Pancreas (tissue), 10 donors: ENCODE data around the gene LRMDA. TPM values are rescaled to one million over a fixed set of nuclear protein-coding genes. Genes with fewer than 3 reads are reported as not detected.

Source experiments
- ATAC-seq, 4 donors: fragments of 200-7000 bp; cut with Tn5 transposase; one replicate each; pipeline versions ENCODE4 v1.8.0 to v1.9.1; 2020; ENCODE audit warnings: mild to moderate bottlenecking in 4 of 4, moderate library complexity in 4 of 4
- DNase-seq, 6 donors: peaks; one replicate each; pipeline ENCODE4 v3.0.0-alpha.2; 2020
- FAIRE-seq: peaks from 2 replicates; lab custom pipeline; 2012; peaks lifted over from hg19 to GRCh38; lab: Jason Lieb, UNC
- H3K27ac ChIP-seq, 4 donors: fragments of 200-600 bp; sonication (generic); 1 replicate in 3 of 4; 2 replicates in 1 of 4; pipeline versions ENCODE4 v1.5.0 to v1.8.0; 2020
- H3K27me3 ChIP-seq, 4 donors: fragments of 200-600 bp; one replicate each; pipeline ENCODE4 v1.8.0; 2021
- H3K36me3 ChIP-seq, 3 donors: fragments of 200-600 bp; sonication (generic) in 1 of 3; one replicate each; pipeline versions ENCODE4 v1.5.0 to v1.8.0; 2020 to 2021
- H3K4me1 ChIP-seq, 3 donors: fragments of 200-600 bp; one replicate each; pipeline ENCODE4 v1.8.0; 2021
- H3K4me3 ChIP-seq, 4 donors: fragments of 200-600 bp; sonication (generic) in 2 of 4; one replicate each; pipeline versions ENCODE4 v1.5.0 to v1.8.0; 2020 to 2021
- H3K9me3 ChIP-seq, 4 donors: fragments of 200-600 bp; one replicate each; pipeline ENCODE4 v1.8.0; 2021
- WGBS, 2 donors: extraction: QIAGEN DNeasy Blood & Tissue Kit; methylation state at CpG; one replicate each; pipeline ENCODE4 v1.1.7; 2013; 5-methylcytosine and 5-hydroxymethylcytosine counted together
- intact Hi-C, 3 donors: fragments of 100-400 bp; cut with DNase I; formaldehyde crosslinking; loops; one replicate each; pipeline versions ENCODE4 v1.11.1 to v1.14.2; 2022
- polyA plus RNA-seq, 2 donors: library from polyadenylated mRNA; stranded (reverse); fragments of 200-250 nt; gene quantifications; one replicate each; pipeline ENCODE4 v1.2.3, GENCODE V29; 2013
- total RNA-seq, 6 donors: library from RNA; stranded (reverse); fragmentation: NEBNext Ultra II Directional in 4 of 6; extraction: Animal tissue kit (Norgen Biotek cat#: 25700) in 4 of 6; gene quantifications; one replicate each; pipeline versions ENCODE4 v1.2.1 to v1.2.4, GENCODE V29; 2021 to 2023
- TF ChIP-seq, protein P1 (sequence below), 4 donors: fragments of 200-600 bp; sonication (generic) in 3 of 4; IDR thresholded peaks; one replicate each; pipeline versions ENCODE4 v1.5.0 to v1.8.0; 2021; ENCODE audit warnings: antibody characterized with exemption in 4 of 4
- donor health status: healthy with polysubstance abuse.
- donor health status: DM: no; HTN: no; CAD: no; lungs with moderate emphysema.
- donor health status: DM: no; HTN: no; CAD: no.
- donor health status: control.
- donor health status: control.
- donor health status: Bipolar disorder and iron deficiency.
- donor health status: DM: yes; HTN: yes; CAD: no.
- donor health status: DM: no; HTN: no; CAD: no.
- donor health status: DM: no; HTN: no; CAD: no.
- donor health status: DM: yes; HTN: yes; CAD: no.

Gene LRMDA
- total and polyA plus RNA-seq, 8 donors: 4.6 to 21.2 (median 13.4) TPM

DNA sequence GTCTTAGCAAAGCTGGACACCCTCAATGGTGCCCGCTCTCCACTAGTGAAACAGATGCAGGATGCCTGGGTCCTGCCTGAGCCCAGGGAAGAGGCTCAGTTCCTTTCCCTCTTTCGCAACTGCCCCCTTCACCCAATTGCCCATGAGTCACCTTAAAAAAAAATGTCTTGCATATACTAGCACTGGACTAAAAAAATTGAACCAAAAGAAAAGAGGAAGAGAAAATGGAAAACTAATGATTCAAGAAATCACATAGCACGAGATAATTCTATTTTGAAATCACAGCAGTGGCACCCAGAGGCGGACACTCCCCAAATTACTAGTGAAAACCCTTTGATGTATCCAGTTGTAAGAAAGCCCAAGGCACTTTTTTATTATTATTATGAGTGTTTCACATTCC is 972.5 kb downstream of the LRMDA start:
- WGBS, 2 donors: 93 to 98% methylated on average over 4 of the region's 4 CpGs
- TF ChIP-seq, protein P1, sequence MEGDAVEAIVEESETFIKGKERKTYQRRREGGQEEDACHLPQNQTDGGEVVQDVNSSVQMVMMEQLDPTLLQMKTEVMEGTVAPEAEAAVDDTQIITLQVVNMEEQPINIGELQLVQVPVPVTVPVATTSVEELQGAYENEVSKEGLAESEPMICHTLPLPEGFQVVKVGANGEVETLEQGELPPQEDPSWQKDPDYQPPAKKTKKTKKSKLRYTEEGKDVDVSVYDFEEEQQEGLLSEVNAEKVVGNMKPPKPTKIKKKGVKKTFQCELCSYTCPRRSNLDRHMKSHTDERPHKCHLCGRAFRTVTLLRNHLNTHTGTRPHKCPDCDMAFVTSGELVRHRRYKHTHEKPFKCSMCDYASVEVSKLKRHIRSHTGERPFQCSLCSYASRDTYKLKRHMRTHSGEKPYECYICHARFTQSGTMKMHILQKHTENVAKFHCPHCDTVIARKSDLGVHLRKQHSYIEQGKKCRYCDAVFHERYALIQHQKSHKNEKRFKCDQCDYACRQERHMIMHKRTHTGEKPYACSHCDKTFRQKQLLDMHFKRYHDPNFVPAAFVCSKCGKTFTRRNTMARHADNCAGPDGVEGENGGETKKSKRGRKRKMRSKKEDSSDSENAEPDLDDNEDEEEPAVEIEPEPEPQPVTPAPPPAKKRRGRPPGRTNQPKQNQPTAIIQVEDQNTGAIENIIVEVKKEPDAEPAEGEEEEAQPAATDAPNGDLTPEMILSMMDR (IDR thresholded peaks at IDR 0.05): no peak
- FAIRE-seq (no peak), DNase-seq (no peak), ATAC-seq (peak in 2 of 4 donors; percentile 57 to 61)
- H3K27ac ChIP-seq: no peak overlapping the region
- H3K4me1 ChIP-seq: no peaks in the 10 kb centered on the region
- no peaks in the 10 kb centered on the region for H3K27me3 ChIP-seq
- no peaks in the 10 kb centered on the region for H3K36me3 ChIP-seq
- H3K9me3 ChIP-seq: no peaks in the 10 kb centered on the region
- H3K4me3 ChIP-seq: no peak overlapping the region
- intact Hi-C loops: no loop called here

DNA sequence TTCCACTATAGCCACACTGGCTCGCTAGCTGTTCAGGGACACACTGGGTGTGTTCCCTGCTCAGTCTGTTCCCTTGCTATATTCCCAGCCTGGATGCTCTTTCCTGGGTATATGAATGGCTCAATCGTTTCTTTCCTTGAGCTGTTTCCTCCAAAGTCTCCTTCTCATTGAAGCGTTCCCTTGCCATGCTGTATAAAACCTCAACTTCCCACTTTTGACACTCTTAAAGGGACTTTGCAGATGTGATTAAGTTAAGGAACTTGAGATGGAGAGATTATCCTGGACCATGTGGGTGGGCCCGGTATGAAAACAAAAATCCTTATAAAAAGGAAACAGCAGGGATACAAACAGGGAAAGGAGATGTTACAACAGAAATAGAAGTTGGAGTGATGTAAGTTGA is 973.1 kb downstream of the LRMDA start:
- Histone ChIP-seq H3K27ac (no peak overlapping the region), H3K4me1 (no peaks in the 10 kb centered on the region), H3K9me3 (no peaks in the 10 kb centered on the region), H3K4me3 (no peak overlapping the region), H3K36me3 (no peaks in the 10 kb centered on the region), H3K27me3 (no peaks in the 10 kb centered on the region)
- no peak for FAIRE-seq
- 89 to 98% methylated on average over 4 of the region's 4 CpGs for WGBS, 2 donors
- intact Hi-C loops: no loop called here
- peak in 1 of 4 donors; percentile 35 for ATAC-seq
- no peak for DNase-seq
- TF ChIP-seq, protein P1 (IDR thresholded peaks at IDR 0.05): no peak

DNA sequence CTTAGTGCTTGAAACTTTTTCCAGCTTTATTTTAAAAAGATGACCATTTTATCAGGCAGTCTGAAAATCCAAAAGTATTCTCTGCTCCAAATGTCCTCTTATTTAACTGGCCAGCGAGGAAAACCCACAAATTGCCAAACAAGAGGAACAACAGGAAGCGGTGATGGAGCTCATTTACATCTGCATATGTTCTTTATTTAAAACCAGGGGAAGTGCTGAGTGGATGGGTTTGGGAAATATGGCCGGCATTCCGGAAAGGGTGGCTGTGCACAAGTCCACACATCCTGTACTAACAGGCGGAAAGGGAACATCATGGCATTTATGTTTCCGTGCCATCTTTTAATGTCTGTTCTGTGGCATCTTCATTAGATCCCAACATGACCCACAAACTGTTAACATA is 974.5 kb downstream of the LRMDA start:
- TF ChIP-seq, protein P1 (IDR thresholded peaks at IDR 0.05): no peak
- WGBS, 2 donors: 92 to 96% methylated on average over 6 of the region's 6 CpGs
- intact Hi-C loops: no loop called here
- Histone ChIP-seq H3K27ac (no peak overlapping the region), H3K4me1 (no peaks in the 10 kb centered on the region), H3K27me3 (no peaks in the 10 kb centered on the region), H3K36me3 (no peaks in the 10 kb centered on the region), H3K9me3 (no peaks in the 10 kb centered on the region), H3K4me3 (no peak overlapping the region)
- ATAC-seq (peak in 1 of 4 donors; percentile 29), DNase-seq (no peak), FAIRE-seq (no peak)

DNA sequence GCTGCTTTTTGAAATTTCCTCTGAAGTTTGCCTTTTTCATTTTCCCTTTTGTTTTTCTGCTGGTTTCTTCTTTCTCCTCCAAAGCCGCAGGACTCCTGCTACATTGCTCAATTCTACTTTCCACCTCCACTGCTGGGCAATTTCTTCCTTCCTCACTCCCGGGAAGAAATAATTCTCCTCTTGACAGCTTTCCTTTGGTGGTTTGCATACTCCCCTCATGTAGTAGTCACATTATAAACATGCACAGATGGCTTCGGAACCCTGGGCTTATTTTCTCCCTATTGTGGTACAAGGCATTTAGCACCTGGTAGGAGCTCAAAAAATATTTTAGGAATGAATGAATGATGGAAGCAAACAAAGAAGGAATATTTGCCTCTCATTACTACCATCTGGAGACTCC is 977.2 kb downstream of the LRMDA start:
- Histone ChIP-seq H3K4me1 (no peaks in the 10 kb centered on the region), H3K4me3 (no peak overlapping the region), H3K27ac (no peak overlapping the region), H3K36me3 (no peaks in the 10 kb centered on the region), H3K27me3 (no peaks in the 10 kb centered on the region), H3K9me3 (no peaks in the 10 kb centered on the region)
- no peak for FAIRE-seq
- 82 to 86% methylated on average over 3 of the region's 3 CpGs for WGBS, 2 donors
- TF ChIP-seq, protein P1 (IDR thresholded peaks at IDR 0.05): no peak
- ATAC-seq: no peak
- DNase-seq: no peak
- intact Hi-C loops: no loop called here

DNA sequence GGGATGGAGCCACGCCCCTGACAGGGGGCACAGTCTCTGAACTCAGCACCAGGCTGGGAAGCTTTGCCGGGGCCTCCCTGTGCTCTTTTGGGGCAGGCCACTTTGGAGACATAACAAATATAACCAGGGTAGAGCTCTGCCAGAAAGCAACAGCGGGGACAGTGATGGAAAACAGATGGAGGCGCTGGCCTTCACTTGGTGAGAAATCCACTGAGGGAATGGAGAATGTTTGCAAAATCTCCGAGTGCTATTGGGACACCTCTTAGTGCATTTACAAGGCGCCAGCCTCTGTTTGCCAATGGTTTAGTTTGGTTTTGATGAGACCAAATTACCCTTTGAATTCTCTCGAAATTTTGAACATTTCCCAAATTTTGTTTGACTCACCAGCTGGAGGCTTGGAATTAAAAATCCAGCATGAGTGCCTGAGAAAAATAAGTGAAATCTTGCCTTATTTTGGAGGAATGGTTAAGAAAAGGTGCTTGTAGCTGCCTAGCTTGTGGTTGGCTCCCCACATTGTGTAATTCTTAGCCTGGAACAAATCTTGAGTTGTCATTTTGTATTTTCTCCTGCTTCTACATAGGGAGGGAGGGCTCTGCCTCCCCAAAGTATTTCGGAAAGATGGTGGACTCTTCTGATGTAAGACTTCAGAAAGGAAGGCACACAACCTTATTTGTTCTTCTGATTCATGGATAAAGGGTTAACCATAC is 980.5 kb downstream of the LRMDA start:
- Histone ChIP-seq H3K36me3 (no peaks in the 10 kb centered on the region), H3K27ac (no peak overlapping the region), H3K27me3 (no peaks in the 10 kb centered on the region), H3K4me1 (no peaks in the 10 kb centered on the region), H3K9me3 (no peaks in the 10 kb centered on the region), H3K4me3 (no peak overlapping the region)
- DNase-seq: no peak
- WGBS, 2 donors: 90 to 95% methylated on average over 8 of the region's 8 CpGs
- no peak for FAIRE-seq
- ATAC-seq: peak in 1 of 4 donors; percentile 44
- TF ChIP-seq, protein P1 (IDR thresholded peaks at IDR 0.05): no peak
- intact Hi-C loops: no loop called here
